Activated CD4-positive, alpha-beta T cell treated with anti-CD3 and anti-CD28 coated beads for 48 hours (primary cell): ENCODE data around the gene ZC3H12A.

ENCODE experiments used
- DNase-seq: peaks from one replicate; pipeline ENCODE4 v3.0.0-alpha.2; 2020

The ZC3H12A gene

DNA sequence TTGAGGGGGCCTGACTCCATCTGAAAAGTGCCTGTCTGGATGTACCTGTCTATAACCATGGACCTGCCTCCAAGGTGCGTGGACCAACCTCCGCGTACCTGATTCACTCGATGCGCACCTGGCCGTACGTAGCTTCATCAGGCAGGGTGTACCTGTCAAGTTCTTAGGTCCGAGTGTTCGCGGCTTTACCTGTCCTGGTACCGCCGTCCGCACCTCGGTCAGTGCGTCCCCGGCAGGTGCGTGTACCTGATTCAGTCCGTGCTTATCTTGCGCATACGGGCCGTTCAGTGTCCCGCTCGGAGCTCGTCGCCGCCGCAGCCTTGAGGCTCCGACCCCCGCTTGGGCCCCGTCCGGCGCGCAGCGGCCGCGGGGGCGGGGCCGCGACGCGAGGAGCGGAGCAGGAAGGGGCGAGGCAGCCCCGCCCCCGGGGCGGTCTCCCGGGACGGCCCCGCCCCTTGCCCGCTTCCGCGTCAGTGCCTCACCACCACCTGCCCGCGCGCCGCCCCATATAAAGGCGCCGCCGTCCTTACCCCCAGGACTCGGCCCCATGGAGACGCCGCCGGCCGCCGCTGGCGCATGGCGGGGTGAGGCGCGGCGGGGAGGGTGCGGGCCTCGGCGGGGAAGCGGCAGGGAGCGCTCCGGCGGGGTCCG, at the start of gene ZC3H12A:
TSS of gene ZC3H12A (plus strand) at position 535 of the 651 bp plus-strand sequence. CDS start 917 bp downstream, outside the sequence.
- DNase-seq: peak; percentile 94

DNA sequence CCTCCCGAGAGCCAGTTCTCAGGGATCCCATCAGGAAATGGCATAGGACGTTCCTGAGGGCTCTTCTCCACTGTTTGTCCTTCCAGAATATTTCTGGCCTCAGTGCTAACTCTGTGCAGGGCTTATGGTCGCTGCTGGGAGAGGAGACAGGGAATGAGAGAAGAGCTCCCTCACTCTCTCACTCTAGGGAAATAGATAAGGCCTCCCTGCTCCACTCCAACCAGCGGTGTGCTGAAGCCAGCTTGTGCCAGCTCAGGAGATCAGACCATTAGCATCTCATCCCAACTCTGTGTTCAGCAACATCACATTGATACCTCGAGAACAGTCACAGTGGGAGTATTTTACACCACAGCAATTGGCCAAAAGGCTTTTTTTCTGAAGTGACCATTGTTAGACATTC, 49.2 kb upstream of the ZC3H12A start:
- DNase-seq: no peak

DNA sequence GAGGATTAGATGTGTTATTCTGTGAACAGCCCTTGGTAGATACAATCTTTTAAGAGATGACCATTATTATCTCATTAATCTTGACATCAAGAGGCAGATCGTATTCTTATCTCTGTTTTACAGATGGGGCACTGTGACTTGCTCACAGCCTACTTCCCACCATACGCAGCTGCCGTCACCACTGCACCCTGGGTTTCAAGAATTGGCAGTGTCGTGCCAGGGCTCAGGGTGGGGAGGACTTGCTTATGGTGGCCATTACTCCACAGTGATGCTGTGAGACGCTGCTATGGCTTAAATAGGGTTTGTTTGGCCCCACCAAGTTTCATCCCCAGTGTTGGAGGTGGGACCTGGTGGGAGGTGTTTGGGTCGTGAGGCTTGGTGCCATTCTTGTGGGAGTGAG, 45.4 kb upstream of the ZC3H12A start:
- DNase-seq: no peak

DNA sequence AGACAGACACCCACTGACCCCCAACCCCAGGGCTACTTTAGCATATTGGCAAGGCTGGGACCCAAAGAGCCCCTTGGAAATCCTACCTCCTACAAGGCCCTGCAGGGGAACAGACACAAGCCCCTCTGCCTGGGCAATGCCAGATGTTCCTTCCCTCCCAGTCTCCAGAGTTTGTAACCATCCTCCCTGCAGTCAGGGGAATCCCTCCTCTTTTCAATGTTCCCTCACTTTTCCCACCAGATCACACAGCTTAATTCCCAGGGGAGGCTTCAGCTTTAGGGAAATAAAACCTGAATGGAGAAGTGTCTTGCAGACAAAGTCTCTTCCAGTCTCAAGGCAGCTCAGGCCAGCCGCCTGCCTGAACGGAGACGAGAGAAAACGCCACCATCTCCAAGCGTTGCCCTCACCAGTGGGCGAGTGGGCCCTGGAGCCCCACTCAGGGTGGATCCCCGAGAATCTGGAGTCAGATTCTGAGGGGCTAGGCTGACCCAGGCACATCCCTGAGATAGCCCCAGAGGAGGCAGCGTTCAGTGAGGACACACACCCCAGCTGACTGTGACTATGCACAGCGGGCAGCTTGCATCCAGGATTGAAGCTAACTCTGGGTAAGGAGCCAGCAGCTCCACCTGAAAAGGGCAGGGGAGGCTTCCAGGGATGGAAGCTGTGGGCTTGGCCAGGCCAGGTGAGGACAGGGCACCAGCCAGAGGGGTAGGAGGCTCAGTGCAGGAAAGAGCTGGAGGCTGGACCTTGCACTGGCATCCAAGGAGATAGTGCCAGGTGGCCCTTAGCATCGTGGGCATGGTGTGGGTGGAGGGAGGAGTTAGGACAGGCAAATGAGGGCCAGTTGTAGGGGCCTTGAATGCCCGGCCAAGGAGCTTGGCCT, 44.0 kb upstream of the ZC3H12A start:
- no peak for DNase-seq

DNA sequence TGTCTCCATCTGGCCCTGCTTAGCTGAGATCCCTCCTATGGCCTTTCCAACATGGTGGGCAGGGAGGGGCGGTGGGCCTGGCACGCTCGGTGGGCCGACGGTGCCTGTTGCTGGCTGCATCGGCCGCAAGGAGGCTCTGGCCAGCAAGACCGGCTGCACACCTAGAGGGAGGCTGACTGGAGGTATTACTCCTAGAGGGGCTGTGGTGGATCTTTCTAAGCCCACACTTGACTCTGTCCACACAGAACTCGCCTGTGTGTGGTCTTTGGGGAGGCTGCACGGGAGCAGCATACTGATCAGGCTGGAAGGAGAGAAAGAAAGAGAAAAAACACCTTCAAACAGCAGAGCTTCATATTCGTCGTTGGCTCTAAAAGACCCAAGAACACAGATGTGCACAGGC, 41.7 kb upstream of the ZC3H12A start:
- no peak for DNase-seq

DNA sequence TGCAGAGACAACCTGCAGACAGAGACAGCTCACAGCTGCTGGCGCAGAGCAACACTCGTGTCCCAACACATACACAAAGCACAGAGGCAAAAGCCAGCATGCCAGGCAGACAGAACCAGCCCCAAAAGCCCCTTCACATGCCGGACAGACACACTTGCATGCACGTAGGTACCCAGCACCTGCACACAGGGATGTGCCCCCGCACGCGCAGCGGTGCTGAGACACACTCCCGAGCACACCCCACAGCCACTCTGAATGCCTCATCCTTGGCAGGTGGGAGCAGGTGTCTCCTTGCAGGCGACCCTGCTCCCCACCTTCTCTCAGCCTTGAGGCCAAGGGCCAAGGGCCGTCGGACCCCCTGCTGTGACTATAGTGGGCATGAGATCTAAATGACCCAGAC, 41.2 kb upstream of the ZC3H12A start:
- no peak for DNase-seq

DNA sequence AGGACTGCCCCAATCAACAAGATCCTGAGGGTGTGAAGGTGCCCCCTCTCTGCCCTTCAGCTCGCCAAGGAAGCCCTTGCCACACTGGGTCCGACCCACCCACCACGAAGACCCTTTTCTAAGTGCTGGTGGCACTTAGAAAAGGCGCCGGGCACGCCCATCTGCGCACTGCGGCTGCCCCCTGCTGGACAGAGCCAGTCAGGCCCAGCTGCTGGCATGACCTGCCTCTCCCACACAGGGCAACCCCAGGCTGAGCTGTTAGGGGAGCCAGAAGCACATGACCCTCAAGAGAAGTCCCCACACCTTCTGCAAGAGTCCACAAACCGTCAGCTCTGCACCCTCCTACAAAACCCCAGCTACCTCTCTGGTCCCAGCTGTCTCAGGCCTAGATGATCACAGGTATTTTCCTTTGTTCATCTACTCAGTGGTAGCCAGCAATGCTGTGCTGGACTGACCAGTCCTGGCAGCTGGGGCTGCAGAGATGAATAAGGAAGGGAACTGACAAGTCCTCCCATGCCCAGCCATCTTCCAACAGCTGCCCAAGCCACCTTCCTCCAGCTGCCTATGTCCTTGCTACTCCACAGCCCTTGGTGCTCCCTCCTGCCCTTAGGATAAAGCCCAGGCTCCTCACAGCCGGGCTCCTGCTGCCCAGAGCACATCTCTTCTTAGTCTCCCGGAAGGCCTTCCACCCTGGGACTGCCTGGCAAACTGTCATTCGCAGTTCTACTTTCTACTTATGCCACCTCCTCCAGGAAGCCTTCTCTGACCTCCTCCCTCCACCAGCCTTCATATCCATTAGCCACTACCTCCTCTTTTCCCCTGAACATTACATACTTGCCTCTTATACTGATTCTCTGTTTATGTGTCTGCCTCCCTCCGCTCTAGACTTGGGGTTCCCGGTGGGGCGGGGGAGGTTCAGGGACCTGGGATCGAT, 39.8 kb upstream of the ZC3H12A start:
- DNase-seq: peak; percentile 85

DNA sequence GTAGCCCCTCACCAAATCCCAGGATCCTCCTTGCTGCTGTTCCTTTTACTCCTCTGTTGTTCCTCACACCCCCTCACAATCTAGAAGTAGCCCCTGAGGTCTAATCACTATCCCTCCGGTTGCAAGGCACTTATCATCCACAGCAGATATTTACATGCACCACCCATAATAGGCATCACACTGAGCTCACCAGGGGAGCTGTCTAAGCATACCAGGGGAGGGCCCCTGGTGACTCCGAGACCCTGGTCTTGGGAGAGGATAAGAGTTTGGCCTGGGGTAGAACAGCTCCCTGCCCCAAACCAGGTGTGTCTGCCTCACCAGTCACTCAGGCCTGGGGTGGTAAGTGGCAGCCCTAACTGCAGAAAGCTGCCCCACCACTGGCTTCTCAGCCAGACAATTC, 37.3 kb upstream of the ZC3H12A start:
- DNase-seq: no peak

DNA sequence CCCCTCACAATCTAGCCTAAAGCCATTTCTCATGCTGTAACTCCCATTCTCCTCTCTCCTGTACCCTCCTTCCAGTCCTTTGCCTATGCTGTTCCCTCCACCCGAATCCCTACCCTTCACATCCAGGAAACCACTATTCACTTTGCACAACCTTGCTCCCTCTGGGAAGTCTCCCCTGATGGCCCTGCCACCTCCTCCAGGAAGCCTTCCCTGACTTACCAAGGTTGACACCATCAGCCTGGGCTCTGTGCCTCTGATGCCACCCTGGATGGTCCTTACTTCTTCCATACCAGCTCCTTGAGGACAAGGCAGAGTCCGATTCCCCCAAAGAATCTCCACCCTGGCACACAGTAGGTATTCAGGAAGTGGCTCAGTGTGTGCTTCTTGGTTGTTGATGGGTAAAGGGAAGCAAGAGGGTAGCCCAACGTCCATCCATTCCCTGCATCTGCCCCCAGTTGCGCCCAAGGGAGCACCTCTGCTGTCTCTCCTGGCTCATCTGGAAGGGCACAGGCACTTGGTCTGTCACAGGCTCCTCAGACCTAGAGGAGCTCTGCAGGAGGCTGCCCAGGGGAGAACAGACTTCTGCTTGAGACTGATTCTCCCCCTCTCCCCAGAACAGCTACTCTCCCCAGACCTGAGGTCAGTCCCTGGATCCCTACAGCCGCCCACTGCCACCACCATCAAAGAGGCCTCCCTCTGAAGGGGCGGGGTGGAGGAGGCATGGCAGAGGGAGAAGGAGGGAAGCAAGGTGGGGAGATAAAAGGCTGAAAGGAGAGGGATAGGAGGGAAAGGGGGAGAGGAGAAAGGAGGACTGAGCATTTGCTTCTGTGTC, 36.1 kb upstream of the ZC3H12A start:
- no peak for DNase-seq

DNA sequence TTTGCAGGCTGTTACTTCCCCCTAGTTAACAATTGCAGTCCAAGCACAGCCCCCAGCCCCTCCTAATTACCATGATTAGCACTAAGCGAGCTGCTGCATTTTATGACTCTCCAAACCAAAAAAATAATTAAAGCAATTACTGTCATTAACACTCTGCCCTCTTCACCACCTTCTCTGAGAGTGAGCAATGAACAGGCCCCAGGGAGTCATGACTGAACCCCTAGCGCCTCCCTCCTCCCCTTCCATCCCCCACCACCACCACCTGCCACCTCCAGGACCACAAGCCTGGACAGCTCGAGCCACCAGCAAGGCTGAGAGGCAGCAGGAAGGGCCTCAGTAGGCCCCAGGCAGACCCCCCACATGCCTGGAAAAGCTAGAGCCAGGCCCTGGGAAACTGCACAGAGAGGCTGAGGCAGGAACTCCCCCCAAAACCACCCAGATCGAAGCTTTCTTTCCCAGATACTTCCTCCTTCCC, 35.5 kb upstream of the ZC3H12A start:
- DNase-seq: no peak

DNA sequence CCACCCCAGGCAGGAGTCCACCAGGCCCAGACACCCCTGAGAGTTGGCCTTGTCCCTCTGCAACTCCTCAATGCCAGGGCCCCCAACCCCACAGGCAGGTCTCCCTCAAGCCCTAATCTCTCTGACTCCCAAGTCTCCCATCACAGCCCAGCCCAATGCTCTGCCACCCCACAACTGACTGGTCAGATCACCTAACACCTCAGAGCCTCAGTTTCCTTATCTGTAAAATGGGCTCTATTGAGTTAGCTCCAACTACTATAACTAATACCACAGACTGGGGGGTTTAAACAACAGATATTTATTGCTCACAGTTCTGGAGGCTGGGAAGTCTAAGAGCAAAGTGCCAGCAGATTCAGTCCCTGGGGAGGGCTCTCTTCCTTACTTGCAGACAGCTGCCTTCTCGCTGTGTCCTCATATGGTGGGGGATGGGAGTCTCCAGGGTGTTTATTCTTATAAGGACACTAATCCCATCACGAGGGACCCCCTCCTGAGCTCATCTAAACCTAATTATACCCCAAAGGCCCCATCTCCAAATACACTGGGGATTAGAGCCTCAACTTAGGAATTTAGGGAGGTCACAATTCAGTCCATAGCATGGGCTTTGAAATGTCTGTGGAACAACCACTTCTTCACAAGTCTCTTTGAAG, 34.9 kb upstream of the ZC3H12A start:
- no peak for DNase-seq

DNA sequence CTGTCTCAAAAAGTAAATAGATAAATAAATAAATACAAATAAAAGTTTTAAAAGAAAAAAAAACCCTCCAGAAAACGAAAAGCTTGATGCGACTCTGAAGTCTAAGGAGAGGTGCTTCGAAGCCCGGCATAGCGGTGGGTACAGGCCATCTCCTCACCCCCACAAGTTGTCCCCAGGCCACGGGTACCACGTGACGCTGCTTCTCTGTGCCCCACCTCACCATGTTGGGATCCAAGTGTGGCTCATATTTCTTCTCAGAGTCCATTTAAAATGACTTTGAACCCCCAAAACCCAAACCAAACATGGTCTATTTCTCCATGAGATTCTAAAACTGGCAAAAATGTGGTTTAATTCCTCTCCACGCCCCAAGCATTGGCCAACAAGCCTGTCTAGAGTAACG, 32.9 kb upstream of the ZC3H12A start:
- DNase-seq: no peak

DNA sequence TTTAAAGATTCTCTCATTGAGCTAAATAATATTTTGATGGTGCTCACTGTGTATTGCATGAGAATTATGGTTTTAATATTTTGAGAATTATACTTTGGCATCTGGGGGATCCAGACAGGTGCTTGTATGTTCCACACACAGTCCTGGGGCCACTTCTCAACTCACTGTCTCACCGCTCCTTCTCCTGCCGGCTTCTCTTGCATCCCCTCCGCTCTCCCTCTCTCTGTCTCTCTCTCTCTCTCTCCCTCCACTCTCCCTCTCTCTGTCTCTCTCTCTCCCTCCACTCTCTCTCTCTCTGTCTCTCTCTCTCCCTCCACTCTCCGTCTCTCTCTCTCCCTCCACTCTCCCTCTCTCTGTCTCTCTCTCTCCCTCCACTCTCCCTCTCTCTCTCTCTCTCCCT, 32.2 kb upstream of the ZC3H12A start:
- DNase-seq: no peak

DNA sequence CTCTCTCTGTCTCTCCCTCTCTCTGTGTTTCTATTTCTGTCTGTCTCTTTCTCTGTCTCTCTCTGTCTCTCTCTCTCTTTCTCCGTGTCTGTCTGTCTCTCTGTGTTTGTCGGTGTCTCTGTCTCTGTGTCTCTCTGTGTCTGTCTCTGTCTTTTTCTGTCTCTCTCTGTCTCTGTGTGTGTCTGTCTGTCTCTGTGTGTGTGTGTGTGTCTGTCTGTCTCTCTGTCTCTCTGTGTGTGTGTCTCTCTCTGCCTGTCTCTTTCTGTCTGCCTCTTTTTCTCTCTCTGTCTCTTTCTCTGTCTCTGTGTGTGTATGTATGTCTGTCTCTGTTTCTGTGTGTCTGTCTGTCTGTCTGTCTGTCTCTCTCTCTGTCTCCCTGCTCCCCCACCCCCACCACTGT, 31.7 kb upstream of the ZC3H12A start:
- no peak for DNase-seq

DNA sequence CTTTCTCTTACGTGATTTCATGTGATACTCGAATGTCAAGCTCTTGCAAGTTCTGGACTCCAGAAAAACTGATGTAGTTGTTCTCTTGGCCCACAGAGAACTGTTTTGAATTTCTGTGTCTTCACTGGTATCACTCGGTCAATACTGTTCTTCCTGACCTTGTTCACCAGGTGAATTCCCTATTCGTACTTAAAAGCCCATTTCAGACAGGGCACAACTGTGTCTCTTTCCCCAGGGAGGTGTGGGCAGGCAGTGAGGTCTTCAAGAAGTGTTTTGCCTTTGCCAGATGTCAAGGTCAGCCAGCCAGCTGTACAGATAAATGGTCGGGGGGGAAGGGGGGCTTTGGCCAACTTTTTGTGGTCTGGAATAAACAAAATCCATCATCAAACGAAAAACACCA, 27.5 kb upstream of the ZC3H12A start:
- no peak for DNase-seq

DNA sequence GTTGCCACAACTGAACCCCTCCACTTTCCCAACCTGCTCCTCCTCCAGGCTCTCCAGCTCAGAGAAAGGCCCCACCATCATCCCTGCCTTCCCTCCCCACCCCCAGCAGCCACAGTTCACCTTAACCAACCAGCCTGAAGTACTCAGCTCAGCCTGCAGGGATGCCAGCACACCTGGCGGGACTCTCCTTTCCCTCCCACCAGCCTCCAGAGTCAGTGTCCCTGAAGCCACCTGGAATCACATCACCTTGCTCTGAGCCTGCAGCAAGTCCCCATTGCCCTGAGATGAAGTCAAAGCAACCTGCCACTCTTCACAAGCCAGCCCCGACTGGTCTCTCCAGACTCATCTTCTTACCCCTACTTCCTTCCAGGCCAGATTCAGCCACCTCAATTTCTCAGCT, 26.2 kb upstream of the ZC3H12A start:
- DNase-seq: no peak

DNA sequence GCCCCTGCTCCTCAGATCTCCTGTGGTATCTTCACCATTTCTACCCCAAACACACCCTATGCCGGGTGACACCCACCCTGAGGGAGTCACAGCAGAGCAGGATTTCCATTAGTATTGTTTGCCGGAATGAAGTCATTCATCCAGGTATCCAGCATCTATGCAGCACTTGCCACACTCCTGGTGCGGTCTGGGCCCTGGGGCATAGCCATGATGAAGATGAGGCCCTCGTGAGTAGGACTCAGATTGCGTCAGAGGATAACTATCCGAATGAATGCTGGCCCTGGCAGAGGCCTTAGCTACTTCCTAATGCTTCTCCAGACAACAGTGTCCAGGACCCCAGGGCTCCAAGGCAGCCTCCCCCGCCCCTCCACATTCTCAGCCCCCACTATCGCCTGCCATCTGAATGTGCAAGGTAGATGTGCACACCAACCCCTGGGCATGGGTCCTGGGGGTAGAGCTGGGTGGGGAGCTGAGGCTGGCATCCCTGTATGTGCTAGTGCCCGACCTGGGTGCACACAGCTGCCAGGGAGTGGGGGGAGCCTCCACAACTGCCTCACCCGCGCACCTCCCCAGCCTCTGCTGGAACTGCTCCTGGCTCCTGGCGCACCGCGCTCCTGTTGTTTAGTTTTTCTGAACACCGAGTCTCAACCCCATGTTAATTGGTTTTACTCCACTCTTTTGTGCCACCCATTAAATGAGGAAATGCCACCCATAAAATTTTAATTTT, 25.5 kb upstream of the ZC3H12A start:
- DNase-seq: no peak

DNA sequence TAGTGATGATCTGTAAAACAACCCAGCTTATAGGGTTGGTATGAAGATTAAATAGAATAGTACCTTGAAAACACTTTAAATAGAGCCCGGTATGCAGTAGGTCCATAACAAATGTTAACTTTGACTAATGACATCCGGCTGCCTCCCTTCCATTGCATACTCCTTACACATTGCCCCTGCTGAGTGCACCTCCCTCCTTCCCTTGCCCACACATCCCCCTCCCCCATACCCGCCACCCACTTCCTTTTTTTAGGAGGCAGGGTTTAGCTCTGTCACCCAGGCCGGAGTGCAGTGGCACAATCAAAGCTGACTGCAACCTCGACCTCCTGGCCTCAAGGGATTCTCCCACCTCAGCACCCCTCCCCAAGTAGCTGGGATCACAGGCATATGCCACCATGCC, 24.4 kb upstream of the ZC3H12A start:
- peak; percentile 41 for DNase-seq

DNA sequence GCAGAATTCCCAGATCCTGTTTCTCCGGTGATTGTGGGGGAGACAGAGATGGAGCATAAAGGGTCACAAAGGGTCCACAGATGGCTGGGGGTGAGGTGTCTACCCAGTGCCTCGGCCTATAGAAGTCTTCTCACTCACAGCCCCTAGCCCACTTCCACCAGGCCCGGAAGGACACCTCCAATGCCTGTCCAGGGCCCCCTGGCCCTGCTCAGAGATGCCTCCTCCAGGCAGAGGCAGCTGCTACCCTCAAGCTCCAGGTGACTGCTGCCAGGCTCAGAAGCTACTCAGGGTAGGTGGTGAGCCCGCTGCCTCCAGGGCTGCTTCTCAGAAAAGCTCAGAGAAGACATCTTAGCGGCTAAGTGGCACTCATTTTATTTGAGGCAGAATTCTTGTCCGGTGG, 22.0 kb upstream of the ZC3H12A start:
- DNase-seq: no peak

DNA sequence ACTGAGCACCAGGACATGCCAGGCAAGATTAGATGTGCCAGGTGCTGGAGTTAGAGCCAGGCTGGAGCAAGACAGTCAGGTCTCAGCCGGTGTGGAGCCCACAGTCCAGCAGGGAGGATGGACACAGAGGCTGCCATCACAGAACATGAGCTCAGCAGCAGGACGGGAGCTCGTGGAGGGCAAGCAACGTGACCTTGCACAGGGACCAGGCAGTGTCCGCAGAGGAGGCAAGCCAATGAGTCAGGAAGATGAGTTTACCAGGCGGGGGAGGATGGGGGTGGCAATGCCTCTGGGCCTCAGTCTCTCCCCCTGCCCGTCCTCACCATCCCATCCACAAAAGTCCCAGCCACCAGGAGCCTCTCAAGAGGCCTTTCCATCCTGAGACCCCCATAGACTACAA, 20.7 kb upstream of the ZC3H12A start:
- DNase-seq: no peak

DNA sequence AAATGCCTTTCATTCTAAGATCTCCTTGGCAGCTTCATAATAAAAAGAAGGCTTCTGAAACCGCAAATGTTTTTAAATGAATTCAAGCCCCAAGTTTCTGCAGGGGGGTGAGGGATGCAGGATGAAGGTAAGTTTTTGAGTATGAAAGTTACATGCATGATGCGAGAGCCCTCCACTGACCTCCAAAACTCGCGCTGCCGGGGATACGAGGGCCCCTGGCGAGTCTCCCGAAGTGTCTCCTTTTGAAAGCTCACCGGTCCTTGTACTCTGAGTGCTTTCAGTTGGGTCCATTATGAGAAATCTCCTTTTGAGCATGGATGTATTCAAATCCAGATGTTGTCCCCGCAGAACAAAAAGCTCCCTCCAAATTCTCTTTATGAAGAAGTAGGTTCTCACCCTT, 18.9 kb upstream of the ZC3H12A start:
- no peak for DNase-seq
